Uterus (tissue), 4 donors: ENCODE measurements around the gene B3GNT2. TPM values are rescaled to one million over a fixed set of nuclear protein-coding genes. Genes with fewer than 3 reads are reported as not detected.

Experiments
- DNase-seq, 2 donors: peaks; one replicate each; pipeline ENCODE4 v3.0.0-alpha.2; 2019 to 2020
- H3K27ac ChIP-seq, 2 donors: fragments of 200-600 bp; sonication (generic); 1 replicate in 1 of 2; 2 replicates in 1 of 2; pipeline ENCODE4 v1.5.1; 2016 to 2018
- H3K27me3 ChIP-seq, 2 donors: fragments of 200-600 bp; sonication (generic); one replicate each; pipeline ENCODE4 v1.5.1; 2018 to 2019; ENCODE audit warnings: control low read depth in 1 of 2
- H3K36me3 ChIP-seq, 2 donors: fragments of 200-600 bp; sonication (generic); one replicate each; pipeline ENCODE4 v1.5.1; 2019; ENCODE audit warnings: control low read depth in 1 of 2
- H3K4me1 ChIP-seq, 2 donors: fragments of 200-600 bp; sonication (generic); one replicate each; pipeline ENCODE4 v1.5.1; 2018 to 2019; ENCODE audit warnings: control low read depth in 1 of 2
- H3K4me3 ChIP-seq, 2 donors: fragments of 200-600 bp; sonication (generic); 1 replicate in 1 of 2; 2 replicates in 1 of 2; pipeline ENCODE4 v1.5.1; 2018 to 2019; ENCODE audit warnings: mild to moderate bottlenecking in 1 of 2
- H3K9me3 ChIP-seq, 2 donors: fragments of 200-600 bp; sonication (generic); one replicate each; pipeline ENCODE4 v1.5.1; 2019; ENCODE audit warnings: control low read depth in 1 of 2
- CTCF ChIP-seq, 4 experiments: fragments of 200-600 bp in 2 of 4; fragments of 450-650 bp in 2 of 4; sonication (generic) in 2 of 4; IDR thresholded peaks; one replicate each; pipeline ENCODE4 v1.5.1; 2016 to 2019; ENCODE audit warnings: antibody characterized with exemption in 4 of 4, mild to moderate bottlenecking in 2 of 4, moderate library complexity in 1 of 4
- POLR2A ChIP-seq, 2 donors: fragments of 450-650 bp; IDR thresholded peaks; one replicate each; pipeline ENCODE4 v1.6.1; 2016; ENCODE audit warnings: antibody characterized with exemption in 2 of 2, mild to moderate bottlenecking in 1 of 2, moderate library complexity in 1 of 2
- intact Hi-C: fragments of 100-400 bp; cut with DNase I; formaldehyde crosslinking; loops from one replicate; pipeline ENCODE4 v1.15.1; 2023; ENCODE audit warnings: low total_unique reads
- total RNA-seq, 4 donors: library from RNA; depleted of rRNA in 3 of 4; stranded (reverse); fragments of >200 nt in 3 of 4; gene quantifications; one replicate each; pipeline versions ENCODE4 v1.1.0 to v1.2.4, GENCODE V29; 2014 to 2023
- donor health status: DM: yes; HTN: yes; CAD: no.

Gene B3GNT2
- total RNA-seq, 4 donors from 2014 or later, result 15.9 to 42.4 (median 25.5) TPM

GRCh38 chr2:62257466-62257865, 61.6 kb downstream of the B3GNT2 start:
- H3K4me1 ChIP-seq, result no peaks in the 10 kb centered on the region
- intact Hi-C loops, result no loop called here
- H3K27me3 ChIP-seq, result no peaks in the 10 kb centered on the region
- DNase-seq, result no peak
- no peak overlapping the region for H3K27ac ChIP-seq
- H3K4me3 ChIP-seq, result no peak overlapping the region
- TF ChIP-seq CTCF (IDR thresholded peaks at IDR 0.05) (no peak), POLR2A (IDR thresholded peaks at IDR 0.05) (no peak)
- no peaks in the 10 kb centered on the region for H3K36me3 ChIP-seq
- H3K9me3 ChIP-seq, result no peaks in the 10 kb centered on the region

GRCh38 chr2:62263076-62263715, 67.3 kb downstream of the B3GNT2 start:
- no peaks in the 10 kb centered on the region for H3K4me1 ChIP-seq
- intact Hi-C loops, result no loop called here
- H3K4me3 ChIP-seq, result no peak overlapping the region
- peak overlapping the region in 1 of 2 donors; percentile 33 for H3K27ac ChIP-seq
- H3K27me3 ChIP-seq, result no peaks in the 10 kb centered on the region
- H3K36me3 ChIP-seq, result no peaks in the 10 kb centered on the region
- no peaks in the 10 kb centered on the region for H3K9me3 ChIP-seq
- TF ChIP-seq POLR2A (IDR thresholded peaks at IDR 0.05), result no peak
- no peak for TF ChIP-seq CTCF (IDR thresholded peaks at IDR 0.05)
- no peak for DNase-seq

GRCh38 chr2:62264186-62264585, 68.3 kb downstream of the B3GNT2 start:
- no peaks in the 10 kb centered on the region for H3K9me3 ChIP-seq
- no peaks in the 10 kb centered on the region for H3K36me3 ChIP-seq
- DNase-seq, result no peak
- H3K27ac ChIP-seq, result no peak overlapping the region
- intact Hi-C loops, result no loop called here
- no peaks in the 10 kb centered on the region for H3K4me1 ChIP-seq
- no peaks in the 10 kb centered on the region for H3K27me3 ChIP-seq
- H3K4me3 ChIP-seq, result no peak overlapping the region
- TF ChIP-seq CTCF (IDR thresholded peaks at IDR 0.05) (no peak), POLR2A (IDR thresholded peaks at IDR 0.05) (no peak)

- no peak overlapping the region for H3K4me3 ChIP-seq
- DNase-seq, result no peak
- TF ChIP-seq CTCF (IDR thresholded peaks at IDR 0.05) (no peak), POLR2A (IDR thresholded peaks at IDR 0.05) (no peak)
- H3K4me1 ChIP-seq, result no peaks in the 10 kb centered on the region
- no peaks in the 10 kb centered on the region for H3K9me3 ChIP-seq
- H3K27ac ChIP-seq, result no peak overlapping the region
- H3K36me3 ChIP-seq, result no peaks in the 10 kb centered on the region
- intact Hi-C loops, result no loop called here
- H3K27me3 ChIP-seq, result no peaks in the 10 kb centered on the region
Measured at GRCh38 chr2:62265106-62265505, 69.2 kb downstream of the B3GNT2 start.

- TF ChIP-seq CTCF (IDR thresholded peaks at IDR 0.05), result no peak
- no peak for TF ChIP-seq POLR2A (IDR thresholded peaks at IDR 0.05)
- no peak overlapping the region for H3K4me3 ChIP-seq
- no peaks in the 10 kb centered on the region for H3K4me1 ChIP-seq
- H3K36me3 ChIP-seq, result no peaks in the 10 kb centered on the region
- H3K9me3 ChIP-seq, result no peaks in the 10 kb centered on the region
- no peaks in the 10 kb centered on the region for H3K27me3 ChIP-seq
- no peak overlapping the region for H3K27ac ChIP-seq
- no peak for DNase-seq
- intact Hi-C loops, result no loop called here
Measured at GRCh38 chr2:62266433-62267038, 70.6 kb downstream of the B3GNT2 start.
